Stimulated activated CD8-positive, alpha-beta memory T cell treated with anti-CD3 and anti-CD28 coated beads, Interleukin-2, amount 100 ng/mL, for 48 hours (primary cell): ENCODE measurements around the gene ULK4.
"Not testable (repeated sequence)": the region's sequence is repeated elsewhere in the genome, so short reads cannot be mapped to it uniquely, and the experiment has no call there.

Experiments used
- DNase-seq, 2 donors: peaks; one replicate each; pipeline ENCODE4 v3.0.0-alpha.2; 2020; ENCODE audit warnings: low read depth in 2 of 2

The ULK4 gene

GRCh38 chr3:41502481-41502880 is 459.4 kb downstream of the ULK4 start:
- DNase-seq: no peak

- DNase-seq: no peak
Observed at GRCh38 chr3:41502023-41502422, 459.9 kb downstream of the ULK4 start.

GRCh38 chr3:41498847-41499246 is 463.1 kb downstream of the ULK4 start:
- DNase-seq: no peak

- DNase-seq: no peak
Observed at GRCh38 chr3:41490360-41490759, 471.5 kb downstream of the ULK4 start.

GRCh38 chr3:41489231-41489630 is 472.7 kb downstream of the ULK4 start:
- no peak for DNase-seq

- DNase-seq: no peak
Observed at GRCh38 chr3:41488501-41488900, 473.4 kb downstream of the ULK4 start.

- no peak for DNase-seq
Observed at GRCh38 chr3:41485484-41485883, 476.4 kb downstream of the ULK4 start.

- DNase-seq: no peak
Observed at GRCh38 chr3:41482134-41482533, 479.8 kb downstream of the ULK4 start.

- DNase-seq: no peak
Observed at GRCh38 chr3:41478278-41478677, 483.6 kb downstream of the ULK4 start.

- DNase-seq: no peak
Observed at GRCh38 chr3:41477399-41478014, 484.4 kb downstream of the ULK4 start.

GRCh38 chr3:41469083-41469482 is 492.8 kb downstream of the ULK4 start:
- DNase-seq: no peak

GRCh38 chr3:41467481-41467880 is 494.4 kb downstream of the ULK4 start:
- no peak for DNase-seq

- no peak for DNase-seq
Observed at GRCh38 chr3:41464858-41465257, 497.0 kb downstream of the ULK4 start.

GRCh38 chr3:41464401-41464800 is 497.5 kb downstream of the ULK4 start:
- no peak for DNase-seq

- no peak for DNase-seq
Observed at GRCh38 chr3:41462103-41462691, 499.7 kb downstream of the ULK4 start.

- DNase-seq: no peak
Observed at GRCh38 chr3:41460736-41461135, 501.2 kb downstream of the ULK4 start.

- no peak for DNase-seq
Observed at GRCh38 chr3:41457176-41457575, 504.7 kb downstream of the ULK4 start.

GRCh38 chr3:41456162-41456561 is 505.7 kb downstream of the ULK4 start:
- DNase-seq: no peak

GRCh38 chr3:41453618-41454017 is 508.3 kb downstream of the ULK4 start:
- not testable (repeated sequence) for DNase-seq

- DNase-seq: no peak
Observed at GRCh38 chr3:41450416-41451231, 511.3 kb downstream of the ULK4 start.

GRCh38 chr3:41448396-41448795 is 513.5 kb downstream of the ULK4 start:
- no peak for DNase-seq

GRCh38 chr3:41447701-41448100 is 514.2 kb downstream of the ULK4 start:
- DNase-seq: no peak

GRCh38 chr3:41446316-41446715 is 515.6 kb downstream of the ULK4 start:
- not testable (repeated sequence) for DNase-seq
